Measurements from ENCODE around the gene MED9. TPM values are rescaled to one million over a fixed set of nuclear protein-coding genes. Genes with fewer than 3 reads are reported as not detected.
A peak's percentile ranks its signal among the peaks of the same experiment; 100 is the strongest.
"Not testable (repeated sequence)": the region's sequence is repeated elsewhere in the genome, so short reads cannot be mapped to it uniquely, and the experiment has no call there.

MED9 gene
- total and polyA plus RNA-seq, 11 donors, result 26.3 to 64.4 (median 34.2) TPM

DNA sequence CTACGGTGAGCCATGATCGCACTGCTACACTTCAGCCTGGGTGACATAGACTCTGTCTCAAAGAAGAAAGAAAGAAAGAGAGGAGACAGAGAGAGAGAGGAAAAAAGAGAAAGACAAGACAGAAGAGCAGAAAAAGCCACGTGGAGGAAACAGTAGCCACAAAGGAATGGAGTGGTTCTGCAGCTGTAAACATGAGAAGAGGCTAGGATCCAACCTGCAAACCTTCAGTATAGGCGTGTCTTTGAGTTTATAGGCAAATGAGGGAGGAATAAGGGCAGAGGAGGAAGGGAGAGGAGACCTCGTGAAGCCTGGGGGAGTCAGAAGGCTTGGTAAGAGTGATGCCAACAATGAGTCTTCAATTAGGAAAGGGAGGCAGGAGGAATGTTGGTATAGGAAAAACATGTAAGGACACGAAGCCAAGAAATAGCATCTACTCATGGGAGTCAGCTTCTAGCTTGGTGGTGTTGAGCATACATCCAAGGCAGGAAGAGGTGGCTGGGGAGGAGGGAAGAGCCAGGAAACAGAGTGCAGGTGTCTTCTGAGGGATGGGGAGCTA, 3.9 kb downstream of the MED9 start:
- no peak for DNase-seq
- no peak overlapping the region for H3K4me3 ChIP-seq

GRCh38 chr17:17481860-17482259, 5.1 kb downstream of the MED9 start:
- H3K36me3 ChIP-seq, result peaks cover 0 to 23% (median 5%) of the 10 kb centered on the region in 9 donors
- no peak overlapping the region for H3K4me3 ChIP-seq
- intact Hi-C loops (cut with DNase I), result no loop called here
- H3K27ac ChIP-seq, result peak overlapping the region in 4 of 12 donors; percentile 8 to 60 (median 17)
- DNase-seq (no peak), ATAC-seq (no peak)
- no peaks in the 10 kb centered on the region for H3K27me3 ChIP-seq
- no peaks in the 10 kb centered on the region for H3K9me3 ChIP-seq
- WGBS, 4 donors, result 43 to 56% (median 50%) methylated on average over 5 of the region's 5 CpGs
- H3K4me1 ChIP-seq, result peaks cover 0 to 88% (median 46%) of the 10 kb centered on the region in 12 donors
- TF ChIP-seq, protein P1, sequence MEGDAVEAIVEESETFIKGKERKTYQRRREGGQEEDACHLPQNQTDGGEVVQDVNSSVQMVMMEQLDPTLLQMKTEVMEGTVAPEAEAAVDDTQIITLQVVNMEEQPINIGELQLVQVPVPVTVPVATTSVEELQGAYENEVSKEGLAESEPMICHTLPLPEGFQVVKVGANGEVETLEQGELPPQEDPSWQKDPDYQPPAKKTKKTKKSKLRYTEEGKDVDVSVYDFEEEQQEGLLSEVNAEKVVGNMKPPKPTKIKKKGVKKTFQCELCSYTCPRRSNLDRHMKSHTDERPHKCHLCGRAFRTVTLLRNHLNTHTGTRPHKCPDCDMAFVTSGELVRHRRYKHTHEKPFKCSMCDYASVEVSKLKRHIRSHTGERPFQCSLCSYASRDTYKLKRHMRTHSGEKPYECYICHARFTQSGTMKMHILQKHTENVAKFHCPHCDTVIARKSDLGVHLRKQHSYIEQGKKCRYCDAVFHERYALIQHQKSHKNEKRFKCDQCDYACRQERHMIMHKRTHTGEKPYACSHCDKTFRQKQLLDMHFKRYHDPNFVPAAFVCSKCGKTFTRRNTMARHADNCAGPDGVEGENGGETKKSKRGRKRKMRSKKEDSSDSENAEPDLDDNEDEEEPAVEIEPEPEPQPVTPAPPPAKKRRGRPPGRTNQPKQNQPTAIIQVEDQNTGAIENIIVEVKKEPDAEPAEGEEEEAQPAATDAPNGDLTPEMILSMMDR (IDR thresholded peaks at IDR 0.05), result no peak
- TF ChIP-seq POLR2A (IDR thresholded peaks at IDR 0.05), result no peak

More for the DNA sequence above, 3.9 kb downstream of the MED9 start:
- intact Hi-C loops (cut with DNase I), result no loop called here
- H3K9me3 ChIP-seq, result no peaks in the 10 kb centered on the region
- no peaks in the 10 kb centered on the region for H3K27me3 ChIP-seq
- peak overlapping the region in 3 of 12 donors; percentile 16 to 60 (median 37) for H3K27ac ChIP-seq
- 56 to 66% (median 58%) methylated on average over 6 of the region's 6 CpGs for WGBS, 4 donors
- H3K4me1 ChIP-seq, result peaks cover 0 to 83% (median 48%) of the 10 kb centered on the region in 12 donors
- no peak for ATAC-seq
- TF ChIP-seq POLR2A (IDR thresholded peaks at IDR 0.05), result no peak
- TF ChIP-seq, protein P1 (IDR thresholded peaks at IDR 0.05), result no peak
- H3K36me3 ChIP-seq, result peaks cover 0 to 21% (median 0%) of the 10 kb centered on the region in 9 donors

DNA sequence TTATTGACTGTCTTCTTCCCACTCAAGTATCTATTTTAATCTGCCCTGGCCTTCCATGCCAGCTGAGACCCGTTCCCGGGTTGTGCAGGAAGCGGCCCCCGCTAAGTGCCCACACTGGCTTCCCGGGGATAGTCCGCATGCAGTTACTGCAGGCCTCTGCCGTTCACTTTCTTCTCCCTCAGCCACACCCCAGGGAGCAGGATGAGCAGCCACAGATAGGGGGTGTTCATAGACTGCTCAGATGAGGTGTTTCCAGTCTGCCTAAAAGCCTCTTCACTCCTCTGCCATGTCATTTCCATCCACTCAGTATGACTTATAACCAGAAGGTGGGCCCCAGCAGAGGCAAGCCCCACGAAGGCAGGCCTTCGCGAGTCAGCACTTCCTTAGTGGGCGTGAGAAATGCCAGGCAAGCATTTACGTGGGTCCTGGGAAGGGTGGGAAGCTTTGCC, 7.7 kb downstream of the MED9 start:
- no peaks in the 10 kb centered on the region for H3K27me3 ChIP-seq
- DNase-seq, result no peak
- 43 to 53% (median 47%) methylated on average over 12 of the region's 12 CpGs for WGBS, 4 donors
- H3K4me1 ChIP-seq, result peaks cover 0 to 75% (median 28%) of the 10 kb centered on the region in 12 donors
- peak; percentile 35 to 57 (median 45) for ATAC-seq
- TF ChIP-seq POLR2A (IDR thresholded peaks at IDR 0.05), result no peak
- TF ChIP-seq, protein P1 (IDR thresholded peaks at IDR 0.05), result no peak
- peaks cover 0 to 42% (median 27%) of the 10 kb centered on the region in 9 donors for H3K36me3 ChIP-seq
- H3K4me3 ChIP-seq, result no peak overlapping the region
- no peaks in the 10 kb centered on the region for H3K9me3 ChIP-seq
- H3K27ac ChIP-seq, result peak overlapping the region in 7 of 12 donors; percentile 9 to 66 (median 21)
- intact Hi-C loops (cut with DNase I), result no loop called here

GRCh38 chr17:17485420-17485819, 8.6 kb downstream of the MED9 start:
- Histone ChIP-seq H3K27ac (peak overlapping the region in 8 of 12 donors; percentile 0 to 66 (median 29)), H3K9me3 (no peaks in the 10 kb centered on the region), H3K4me3 (no peak overlapping the region), H3K27me3 (no peaks in the 10 kb centered on the region), H3K4me1 (peaks cover 0 to 69% (median 24%) of the 10 kb centered on the region in 12 donors), H3K36me3 (peaks cover 0 to 50% (median 32%) of the 10 kb centered on the region in 9 donors)
- ATAC-seq (peak in 2 of 4 donors; percentile 23 to 30), DNase-seq (no peak)
- WGBS, 4 donors, result 74 to 84% (median 82%) methylated on average over 6 of the region's 6 CpGs
- intact Hi-C loops (cut with DNase I), result no loop called here
- TF ChIP-seq POLR2A (IDR thresholded peaks at IDR 0.05), result no peak
- TF ChIP-seq, protein P1 (IDR thresholded peaks at IDR 0.05), result no peak

DNA sequence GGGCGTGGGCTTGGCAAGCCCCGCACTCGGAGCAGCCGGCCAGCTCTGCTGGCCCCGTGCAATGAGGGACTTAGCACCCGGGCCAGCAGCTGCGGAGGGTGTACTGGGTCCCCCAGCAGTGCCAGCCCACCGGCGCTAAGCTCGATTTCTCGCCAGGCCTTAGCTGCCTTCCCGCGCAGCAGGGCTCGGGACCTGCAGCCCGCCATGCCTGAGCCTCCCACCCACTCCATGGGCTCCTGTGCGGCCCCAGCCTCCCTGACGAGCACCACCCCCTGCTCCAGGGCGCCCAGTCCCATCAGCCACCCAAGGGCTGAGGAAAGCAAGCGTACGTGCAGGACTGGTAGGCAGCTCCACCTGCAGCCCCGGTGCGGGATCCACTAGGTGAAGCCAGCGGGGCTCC, 9.6 kb downstream of the MED9 start:
- not testable (repeated sequence) for DNase-seq

More for the DNA sequence above, 9.6 kb downstream of the MED9 start:
- ATAC-seq; H3K27me3 ChIP-seq; H3K9me3 ChIP-seq; H3K4me3 ChIP-seq; intact Hi-C loops (cut with DNase I): not testable (repeated sequence)
- Histone ChIP-seq H3K4me1 (peaks cover 0 to 69% (median 22%) of the 10 kb centered on the region in 12 donors), H3K36me3 (peaks cover 0 to 49% (median 35%) of the 10 kb centered on the region in 9 donors), H3K27ac (peak overlapping the region in 5 of 12 donors; percentile 15 to 66 (median 48))
- WGBS, 4 donors, result 84 to 97% (median 89%) methylated on average over 3 to 23 of the region's 23 CpGs

Measured in heart left ventricle (tissue), 16 donors.